ENCODE results near the gene CBFB.
A peak's percentile ranks its signal among the peaks of the same experiment; 100 is the strongest.
"Not testable (repeated sequence)": the region's sequence is repeated elsewhere in the genome, so short reads cannot be mapped to it uniquely, and the experiment has no call there.

CBFB gene

DNA sequence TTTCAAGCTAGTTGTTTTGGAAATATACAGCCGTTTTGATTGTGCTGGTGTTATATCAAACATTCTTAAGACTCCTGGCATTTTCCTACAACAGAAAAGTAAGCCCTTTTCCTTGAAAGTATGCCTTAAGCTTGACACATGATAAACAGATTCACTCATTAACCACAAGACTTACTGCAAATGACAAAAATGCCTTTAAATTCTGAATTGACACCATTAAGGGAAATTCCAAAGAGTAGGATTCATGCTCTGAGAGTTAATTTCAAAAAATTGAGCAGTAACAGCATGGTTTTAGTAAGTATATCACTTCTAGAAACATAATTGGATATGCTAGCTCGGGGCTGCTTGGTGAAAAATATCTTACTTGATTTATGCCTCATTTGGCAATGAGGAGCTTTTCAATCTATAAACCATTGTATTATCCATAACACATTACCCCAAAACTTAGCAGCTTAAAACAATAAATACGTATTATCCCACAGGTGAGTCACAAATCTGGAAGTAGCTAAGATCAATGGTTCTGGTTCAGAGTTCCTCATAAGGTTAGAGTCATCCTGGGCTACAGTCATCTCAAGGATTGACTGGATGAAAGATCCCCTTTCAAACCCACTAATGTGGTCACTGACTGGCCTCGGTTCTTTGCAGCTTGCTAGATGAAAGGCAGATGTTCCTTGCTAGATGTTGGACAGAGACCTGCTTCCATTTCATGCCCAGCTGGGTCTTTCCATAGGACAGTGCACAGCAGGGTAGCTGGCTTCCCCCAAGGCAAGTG lies 72.5 kb downstream of the CBFB start:
- DNase-seq = no peak

DNA sequence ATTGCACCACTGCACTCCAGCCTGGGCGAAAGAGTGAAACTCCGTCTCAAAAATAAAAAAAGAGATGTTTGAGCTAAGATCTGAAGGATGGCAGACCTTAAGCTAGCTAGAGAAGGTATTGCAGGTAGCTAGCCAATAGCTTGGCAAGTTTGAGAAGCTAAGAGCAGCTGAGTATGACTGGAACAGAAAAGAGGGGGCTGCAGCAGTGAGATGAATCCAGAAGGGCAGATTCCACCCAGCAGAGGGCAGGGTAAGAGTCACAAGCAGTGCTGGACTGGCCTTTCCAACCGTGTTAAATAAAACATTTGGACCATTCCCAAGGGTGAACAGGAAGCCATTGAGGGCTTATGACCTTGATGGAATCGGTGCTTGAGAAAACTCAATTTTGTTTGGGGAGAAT lies 75.1 kb downstream of the CBFB start:
- no peak for DNase-seq

DNA sequence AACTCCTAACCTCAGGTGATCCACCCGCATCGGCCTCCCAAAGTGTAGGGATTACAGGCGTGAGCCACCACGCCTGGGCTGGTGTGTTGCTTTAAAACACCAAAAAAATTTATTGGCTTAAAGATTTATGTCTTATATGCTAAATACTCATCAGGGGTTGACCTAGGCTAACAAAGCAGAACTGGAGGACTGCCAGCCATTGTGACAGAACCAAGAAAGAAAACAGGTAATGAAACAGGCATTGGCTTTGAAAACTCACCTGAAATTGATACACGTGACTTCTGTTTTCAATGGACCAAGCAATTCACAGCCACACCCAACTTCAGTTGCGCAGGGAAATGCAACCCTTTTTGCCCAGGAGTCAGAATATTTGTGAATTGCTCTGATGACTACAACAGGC lies 75.9 kb downstream of the CBFB start:
- DNase-seq = no peak

DNA sequence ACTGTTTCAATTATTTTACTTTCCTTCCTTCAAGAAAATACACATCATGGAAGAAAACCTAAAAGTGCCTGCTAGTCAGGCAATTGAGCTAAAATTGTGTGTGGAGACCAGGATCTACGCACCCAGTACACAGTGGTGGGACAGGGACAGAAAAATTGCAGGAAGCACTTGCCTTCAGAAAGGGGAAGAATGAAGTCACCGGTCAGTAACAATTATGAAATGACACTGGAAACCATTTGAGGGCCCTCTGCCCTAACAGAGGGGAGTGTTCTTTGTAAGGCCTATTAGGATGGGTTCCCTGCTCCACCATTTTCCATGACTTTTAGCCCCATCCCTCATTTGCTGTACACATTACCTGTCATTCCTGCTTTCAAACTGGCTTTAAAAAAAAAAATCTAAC lies 76.3 kb downstream of the CBFB start:
- no peak for DNase-seq

DNA sequence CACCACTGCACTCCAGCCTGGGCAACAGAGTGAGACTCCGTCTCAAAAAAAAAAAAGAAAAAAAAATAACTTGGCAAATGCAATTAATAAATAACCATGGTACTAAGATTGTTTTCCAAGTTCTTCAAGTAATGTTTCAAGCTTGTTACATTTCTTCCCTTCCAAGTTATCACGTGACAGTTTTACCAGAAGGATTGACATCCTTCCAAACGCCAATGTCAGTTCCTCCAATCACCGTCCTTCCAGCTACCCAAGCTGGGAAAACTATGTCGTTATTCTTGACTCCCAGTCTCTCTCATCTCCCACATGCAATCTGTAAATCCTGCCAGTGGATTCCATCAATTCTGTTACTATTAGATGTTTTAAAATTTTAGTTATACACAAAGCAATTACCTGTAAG lies 76.9 kb downstream of the CBFB start:
- DNase-seq = no peak

DNA sequence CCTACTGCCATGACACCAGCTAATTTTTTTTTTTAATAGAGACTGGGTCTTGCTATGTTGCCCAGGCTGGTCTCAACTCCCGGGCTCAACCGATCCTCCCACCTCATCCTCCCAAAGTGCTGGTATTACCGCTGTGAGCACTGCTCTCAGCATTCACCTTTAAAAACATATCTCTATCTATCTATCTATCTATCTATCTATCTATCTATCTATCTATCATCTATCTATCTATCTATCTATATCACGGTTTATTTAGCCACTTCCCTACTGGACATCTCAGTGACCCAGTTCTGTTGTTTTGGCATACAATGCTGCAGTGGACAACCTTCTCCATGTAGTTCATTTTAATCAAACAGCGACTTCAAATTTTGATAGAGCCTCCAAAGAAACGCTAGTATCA lies 79.5 kb downstream of the CBFB start:
- no peak for DNase-seq

DNA sequence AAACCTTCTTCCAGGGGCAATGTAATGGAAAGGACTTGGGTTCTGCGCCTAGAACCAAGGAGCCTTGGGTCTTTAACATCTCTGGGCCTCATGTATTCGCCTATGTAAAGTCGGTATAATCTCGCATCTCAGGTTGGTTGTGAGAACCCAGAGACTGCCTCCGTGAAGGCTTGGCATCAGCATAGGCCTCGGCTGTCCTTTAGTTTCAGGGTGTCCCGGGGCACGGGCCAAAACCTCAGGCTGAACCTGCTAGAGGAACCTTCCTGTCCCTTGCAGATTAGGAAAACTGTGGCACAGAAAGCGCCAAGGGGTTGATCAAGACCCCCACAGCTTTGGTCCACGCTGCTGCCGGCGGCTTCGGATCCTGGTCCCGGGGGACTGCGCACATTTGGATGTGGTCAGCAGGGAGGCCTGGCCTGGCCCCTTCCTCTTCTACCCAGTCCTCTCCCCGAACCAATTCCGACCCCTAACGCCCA lies 80.0 kb downstream of the CBFB start:
- no peak for DNase-seq

DNA sequence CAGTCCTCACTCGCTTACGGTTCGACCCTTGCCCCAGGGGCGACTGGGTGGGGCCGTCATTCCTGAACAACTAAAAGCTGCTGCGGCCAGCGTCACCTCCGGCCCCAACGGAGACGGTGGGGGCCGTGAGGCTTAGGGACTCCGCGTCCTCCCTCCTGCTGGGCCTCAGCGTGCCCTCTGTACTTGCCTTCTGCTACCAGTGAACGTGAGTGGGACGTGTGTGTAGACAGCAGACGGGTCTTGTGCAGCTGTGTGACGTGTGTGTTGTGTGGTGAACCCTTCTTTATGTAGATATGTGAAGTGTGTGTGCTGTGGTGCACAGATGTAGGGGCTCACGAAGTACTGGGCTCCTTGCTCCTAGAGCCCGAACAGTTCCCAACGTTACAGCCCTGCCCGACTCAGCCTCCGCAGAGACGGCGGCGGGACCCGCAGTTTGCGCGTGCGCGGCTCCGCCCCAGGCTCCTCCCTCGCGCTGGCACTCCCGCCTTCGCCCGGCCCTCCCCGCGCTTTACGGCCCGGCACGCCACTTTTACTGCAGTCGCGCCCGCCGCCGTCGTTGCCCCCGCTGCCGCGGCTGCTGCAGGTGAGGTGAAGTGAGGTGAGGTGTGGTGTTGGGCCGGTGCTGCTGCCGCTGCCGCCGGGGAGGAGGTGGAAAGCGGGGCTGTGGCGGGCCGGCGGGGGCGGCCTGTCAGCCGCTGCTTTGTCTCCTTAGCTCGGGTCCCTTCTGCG lies 80.6 kb downstream of the CBFB start, which contains the start of gene PHAF1:
PHAF1 (plus strand) TSS at position 535 of the 729 bp plus-strand sequence. CDS start 235 bp downstream, outside the sequence.
- DNase-seq = peak; percentile 94 to 95

DNA sequence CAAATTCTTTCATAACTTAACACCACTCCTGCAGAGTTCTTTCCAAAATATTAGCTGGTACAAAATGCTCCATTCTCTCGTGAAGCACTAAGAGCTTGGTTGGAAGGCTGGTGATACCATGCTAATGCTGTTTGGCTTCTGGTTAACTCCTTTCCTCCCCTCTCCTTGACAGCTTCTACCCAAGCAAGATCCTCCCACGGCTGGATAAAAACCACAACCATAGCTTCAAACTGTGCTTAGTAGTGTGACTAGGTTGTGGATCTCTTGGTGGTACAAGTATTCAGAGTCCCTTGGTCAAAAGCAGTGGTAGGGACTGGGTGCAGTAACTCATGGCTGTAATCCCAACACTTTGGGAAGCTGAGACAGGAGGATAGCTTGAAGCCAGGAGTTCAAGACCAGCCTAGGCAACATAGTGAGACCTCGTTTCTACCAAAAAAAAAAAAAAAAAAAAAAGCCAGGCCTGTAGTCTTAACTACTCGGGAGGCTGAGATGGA lies 83.0 kb downstream of the CBFB start:
- DNase-seq = no peak

DNA sequence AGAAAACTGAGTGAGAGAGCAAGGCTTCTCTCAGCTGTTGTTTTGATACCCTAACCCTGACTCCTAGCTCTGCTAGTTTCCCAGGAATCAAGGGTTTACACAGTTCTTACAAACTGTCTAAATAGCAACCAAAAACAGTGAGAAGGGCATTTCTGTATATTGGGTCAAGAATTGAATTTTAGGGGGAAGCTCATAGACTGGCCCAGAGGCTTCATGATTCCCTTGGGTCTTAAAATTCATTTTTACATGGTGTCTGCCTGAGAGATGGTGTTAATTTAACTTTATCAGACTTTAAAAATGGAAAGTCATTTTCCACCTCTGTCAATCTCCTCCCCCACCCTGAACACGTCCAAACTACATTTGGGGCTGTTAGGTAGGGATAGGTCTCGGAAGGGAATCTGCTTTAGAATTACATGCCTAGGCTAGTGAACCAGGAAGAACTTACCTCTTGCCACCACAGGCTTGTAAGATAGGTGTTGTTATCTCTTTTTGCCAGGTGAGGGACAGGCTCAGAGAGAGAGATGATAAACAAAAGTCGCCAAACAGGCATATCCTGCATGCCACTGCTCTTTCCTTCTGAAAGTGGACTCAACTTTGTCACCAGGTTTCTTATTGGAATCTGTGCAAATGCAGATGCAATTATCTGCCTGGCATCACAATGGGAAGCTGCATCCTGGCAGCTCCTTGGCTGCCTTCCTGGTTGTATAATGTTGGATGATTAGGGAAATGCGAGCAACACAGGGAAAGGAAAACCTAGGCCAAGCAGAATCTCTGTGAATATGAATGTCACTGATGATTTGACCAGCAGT lies 83.8 kb downstream of the CBFB start:
- DNase-seq = no peak

DNA sequence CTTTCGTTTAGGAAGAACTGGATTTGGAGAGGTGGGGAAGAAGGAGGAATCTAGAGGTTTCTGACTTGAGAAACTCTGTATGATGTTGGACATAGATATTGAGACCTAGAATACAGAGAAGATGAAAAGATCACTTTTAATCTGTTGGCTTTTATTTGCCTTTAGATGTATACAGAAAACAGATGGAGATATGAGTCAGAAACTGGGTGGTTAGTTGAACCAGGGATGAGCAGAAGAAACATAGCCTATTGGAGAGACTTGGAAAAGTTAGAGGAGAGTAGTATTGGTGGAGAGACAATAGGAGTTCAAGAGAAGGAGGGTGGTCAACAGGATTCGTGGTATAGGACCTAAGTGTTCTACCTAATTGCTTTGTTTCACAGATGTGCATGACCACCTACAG lies 85.8 kb downstream of the CBFB start:
- no peak for DNase-seq

DNA sequence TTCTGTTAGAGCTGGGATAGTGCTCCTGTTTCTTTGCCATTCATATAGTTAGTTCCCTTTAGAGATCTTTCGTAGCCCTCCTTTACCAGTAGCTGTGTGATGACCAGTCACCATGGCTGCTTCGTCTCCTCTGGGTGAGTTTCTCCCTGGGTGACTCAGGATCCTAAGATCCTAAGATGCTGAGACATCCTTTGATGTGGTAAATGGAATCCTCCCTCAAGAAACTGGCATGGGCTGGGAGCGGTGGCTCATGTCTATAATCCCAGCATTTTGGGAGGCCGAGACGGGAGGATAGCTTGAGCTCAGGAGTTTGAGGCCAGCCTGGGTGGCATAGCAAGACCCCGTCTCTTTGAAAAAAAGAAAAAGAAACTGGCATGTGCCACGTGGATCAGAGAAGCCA lies 86.7 kb downstream of the CBFB start:
- DNase-seq = no peak

DNA sequence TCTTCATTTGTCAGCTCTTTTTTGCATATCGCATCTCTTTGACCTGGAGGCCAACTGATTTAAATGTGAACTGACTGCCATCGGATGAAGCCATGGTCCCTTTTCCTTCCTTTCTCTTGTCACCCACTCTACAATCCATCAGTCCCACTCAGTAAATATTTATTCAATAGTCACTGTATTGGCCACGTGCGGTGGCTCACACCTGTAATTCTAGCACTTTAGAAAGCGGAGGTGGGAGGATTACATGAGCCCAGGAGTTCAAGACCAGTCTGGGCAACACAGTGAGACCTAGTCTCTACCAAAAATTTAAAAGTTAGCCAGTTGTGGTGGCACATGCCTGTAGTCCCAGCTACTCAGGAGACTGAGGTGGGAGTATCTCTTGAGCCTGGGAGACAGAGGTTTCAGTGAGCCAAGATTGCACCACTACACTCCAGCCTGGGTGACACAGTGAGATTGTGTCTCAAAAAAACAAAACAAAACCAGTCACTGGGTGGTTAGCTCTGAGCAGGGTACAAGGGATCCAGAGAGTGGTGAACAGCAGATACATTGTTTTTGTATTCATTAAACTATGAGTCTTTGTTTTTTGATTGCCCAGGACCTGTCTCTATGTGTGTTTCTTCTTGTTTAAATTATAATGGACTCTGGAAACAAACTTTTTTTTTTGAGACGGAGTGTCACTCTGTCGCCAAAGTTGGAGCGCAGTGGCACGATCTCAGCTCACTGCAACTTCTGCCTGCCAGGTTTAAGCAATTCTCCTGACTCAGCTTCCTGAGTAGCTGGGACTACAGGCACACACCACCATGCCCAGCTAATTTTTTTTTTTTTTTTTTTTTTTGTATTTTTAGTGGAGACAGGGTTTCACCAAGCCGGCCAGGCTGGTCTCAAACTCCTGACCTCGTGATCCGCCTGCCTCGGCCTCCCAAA lies 87.7 kb downstream of the CBFB start:
- no peak for DNase-seq

DNA sequence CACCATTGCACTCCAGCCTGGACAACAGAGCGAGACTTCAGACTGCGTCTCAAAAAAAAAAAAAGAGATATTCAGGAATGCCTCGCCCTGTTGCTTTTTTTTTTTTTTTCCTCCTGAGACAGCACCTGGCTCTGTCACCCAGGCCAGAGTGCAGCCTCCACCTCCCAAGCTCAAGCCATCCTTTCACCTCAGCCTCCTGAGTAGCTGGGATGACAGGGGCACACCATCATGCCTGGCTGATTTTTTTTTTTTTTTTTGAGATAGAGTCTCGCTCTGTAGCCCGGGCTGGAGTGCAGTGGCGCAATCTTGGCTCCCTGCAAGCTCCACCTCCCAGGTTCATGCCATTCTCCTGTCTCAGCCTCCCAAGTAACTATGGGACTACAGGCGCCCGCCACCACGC lies 88.8 kb downstream of the CBFB start:
- no peak for DNase-seq

DNA sequence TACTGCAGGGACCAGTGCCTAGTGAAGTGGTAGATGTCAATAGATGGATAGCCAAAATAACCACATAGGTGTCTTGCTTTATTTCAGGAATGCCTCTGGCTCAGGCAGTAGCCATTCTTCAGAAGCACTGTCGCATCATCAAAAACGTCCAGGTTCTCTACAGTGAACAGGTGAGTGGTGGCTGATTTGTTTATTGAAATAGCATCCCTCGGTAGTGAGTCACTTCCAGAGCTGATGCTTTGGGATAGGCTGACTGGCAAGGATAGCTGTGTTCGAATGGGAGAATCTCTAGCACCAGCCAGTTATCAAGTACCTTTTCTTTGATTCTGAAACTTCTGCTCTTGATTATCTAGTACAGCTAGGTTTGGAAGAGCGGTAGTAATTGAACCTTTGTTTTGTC lies 91.1 kb downstream of the CBFB start:
- no peak for DNase-seq

DNA sequence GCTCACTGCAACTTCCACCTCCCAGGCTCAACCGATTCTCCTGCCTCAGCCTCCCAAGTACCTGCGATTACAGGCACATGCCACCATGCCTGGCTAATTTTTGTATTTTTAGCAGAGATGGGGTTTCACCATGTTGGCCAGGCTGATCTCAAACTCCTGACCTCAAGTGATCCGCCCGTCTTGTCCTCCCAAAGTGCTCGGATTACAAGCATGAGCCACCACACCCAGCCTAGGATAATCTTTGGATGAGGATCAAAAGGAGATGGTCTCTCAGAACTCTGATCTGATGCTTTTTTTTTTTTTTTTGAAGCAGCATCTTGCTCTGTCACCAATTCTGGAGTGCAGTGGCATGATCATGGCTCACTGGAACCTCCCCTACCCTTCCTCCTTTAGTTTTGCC lies 93.8 kb downstream of the CBFB start:
- DNase-seq = not testable (repeated sequence)

DNA sequence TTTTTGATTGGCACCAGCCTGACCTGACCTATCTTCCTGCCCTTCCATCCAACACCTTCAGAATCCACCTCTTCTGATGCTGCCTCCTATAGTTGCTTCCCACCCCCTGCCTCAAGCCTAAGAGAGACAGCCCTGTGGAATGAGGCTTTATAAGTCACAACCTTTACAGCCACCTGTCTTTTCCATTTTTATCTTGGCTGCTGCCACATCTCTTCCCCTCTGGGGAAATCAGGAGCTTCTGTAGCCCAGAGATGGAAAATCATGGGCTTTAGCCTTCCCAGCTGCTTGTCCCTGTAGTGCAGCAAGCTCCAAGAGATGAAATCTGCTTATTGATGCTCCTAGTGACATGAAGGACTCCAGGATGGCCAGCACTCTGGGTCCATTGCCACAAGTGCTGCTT lies 99.5 kb downstream of the CBFB start:
- DNase-seq = no peak

DNA sequence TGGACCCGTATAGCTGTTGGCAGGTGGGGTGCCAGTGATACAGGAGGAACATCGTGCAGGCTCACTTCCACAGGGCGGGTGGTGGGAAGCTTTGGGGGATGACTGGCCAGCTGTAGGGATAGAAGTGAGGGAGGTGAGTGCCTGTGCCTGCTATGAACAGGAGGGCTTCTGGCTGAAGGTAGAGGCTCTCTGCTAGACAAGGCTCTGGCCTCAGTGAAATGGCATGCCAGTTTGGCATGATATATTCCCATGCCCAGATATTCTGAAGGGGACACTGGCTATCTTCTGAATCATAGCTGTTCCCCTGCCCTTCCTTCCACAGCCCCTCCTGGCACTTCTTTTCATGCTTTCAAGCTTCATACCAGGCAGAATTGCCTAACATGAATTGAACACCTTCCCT lies 99.9 kb downstream of the CBFB start:
- no peak for DNase-seq

DNA sequence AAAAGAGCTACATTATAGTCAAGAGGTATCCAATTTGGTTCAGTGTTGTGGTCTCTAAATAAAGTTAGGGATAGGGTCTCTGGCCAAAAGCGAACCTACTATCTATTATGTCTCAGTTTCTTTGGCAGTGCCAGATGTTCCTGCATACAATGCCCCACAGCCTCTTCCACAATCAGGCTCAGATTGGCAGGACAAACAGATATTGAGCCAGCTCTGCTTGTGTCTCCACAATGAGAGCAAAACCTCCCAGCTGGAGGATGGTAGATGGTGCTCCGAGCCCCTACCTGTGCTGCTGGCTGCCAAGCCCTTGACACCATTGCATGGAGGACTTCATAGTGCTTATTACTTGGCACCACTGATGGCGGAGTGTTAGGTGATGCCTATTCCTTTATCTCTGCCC lies 100.5 kb downstream of the CBFB start:
- no peak for DNase-seq

DNA sequence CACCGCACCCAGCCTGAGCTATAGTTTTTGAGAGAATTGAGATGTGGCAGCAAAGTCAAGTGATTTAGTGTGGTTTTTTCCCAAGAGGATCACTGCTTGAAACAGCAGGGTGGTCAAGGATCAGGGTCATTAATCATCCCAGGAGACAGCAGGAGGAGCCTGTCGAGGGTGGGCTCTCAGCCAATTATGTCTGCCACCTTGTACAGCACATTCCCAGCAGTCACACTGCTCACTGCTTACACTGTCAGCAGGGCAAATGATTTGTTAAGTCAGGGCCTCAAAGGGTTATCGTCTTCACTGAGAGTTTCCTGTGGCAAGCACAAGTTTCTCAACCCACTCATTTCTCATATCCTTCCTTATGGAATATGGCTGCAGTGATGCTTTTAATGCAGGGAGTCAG lies 108.7 kb downstream of the CBFB start:
- DNase-seq = no peak

DNA sequence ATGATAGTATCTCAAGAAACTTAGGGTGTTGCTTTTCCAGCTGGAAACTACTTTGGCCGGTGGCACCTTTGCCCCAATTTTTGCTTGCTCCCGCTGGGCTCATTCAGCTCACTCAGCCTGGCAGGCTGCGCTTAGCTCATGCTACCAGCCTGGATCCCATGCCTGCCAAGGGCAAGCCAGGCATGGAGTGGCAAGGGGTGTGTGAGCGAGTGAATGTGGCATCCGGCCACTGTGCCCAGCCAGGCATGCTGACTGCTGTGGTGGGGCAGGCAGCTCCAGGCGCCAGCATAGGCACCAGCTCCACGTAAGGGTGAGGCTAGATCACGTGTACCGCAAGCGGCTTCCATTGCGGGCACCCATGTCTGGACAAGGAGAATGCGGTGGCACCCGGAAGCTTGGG lies 112.4 kb downstream of the CBFB start:
- DNase-seq = no peak

DNA sequence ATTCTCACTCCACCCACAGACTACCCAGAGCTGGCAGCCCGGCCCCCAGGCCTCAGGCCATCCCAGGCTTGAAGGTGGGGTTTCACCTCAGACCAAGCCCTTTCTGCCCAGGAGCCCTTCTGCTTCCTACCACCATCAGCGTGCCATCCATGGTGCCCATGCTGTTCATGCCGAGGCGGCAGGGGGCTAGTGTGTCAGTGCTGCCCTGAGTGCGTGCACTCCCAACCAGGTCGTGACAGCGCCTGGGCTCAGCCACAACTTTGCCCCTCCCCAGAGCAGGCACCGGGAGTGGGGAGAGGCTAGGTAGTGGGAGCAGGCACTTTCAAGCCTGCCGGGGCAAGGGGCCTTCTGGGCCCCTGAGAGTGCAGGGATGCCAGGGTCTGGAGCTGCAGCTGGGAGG lies 113.4 kb downstream of the CBFB start:
- DNase-seq = no peak
